Measurements from ENCODE around the gene WDR46. TPM values are rescaled to one million over a fixed set of nuclear protein-coding genes. Genes with fewer than 3 reads are reported as not detected.

WDR46 gene
- total and polyA plus RNA-seq, 2 donors (not counting 3 experiments of a cell fraction or from before 2014, with no cell fraction given), result 61.4 to 71.2 TPM

DNA sequence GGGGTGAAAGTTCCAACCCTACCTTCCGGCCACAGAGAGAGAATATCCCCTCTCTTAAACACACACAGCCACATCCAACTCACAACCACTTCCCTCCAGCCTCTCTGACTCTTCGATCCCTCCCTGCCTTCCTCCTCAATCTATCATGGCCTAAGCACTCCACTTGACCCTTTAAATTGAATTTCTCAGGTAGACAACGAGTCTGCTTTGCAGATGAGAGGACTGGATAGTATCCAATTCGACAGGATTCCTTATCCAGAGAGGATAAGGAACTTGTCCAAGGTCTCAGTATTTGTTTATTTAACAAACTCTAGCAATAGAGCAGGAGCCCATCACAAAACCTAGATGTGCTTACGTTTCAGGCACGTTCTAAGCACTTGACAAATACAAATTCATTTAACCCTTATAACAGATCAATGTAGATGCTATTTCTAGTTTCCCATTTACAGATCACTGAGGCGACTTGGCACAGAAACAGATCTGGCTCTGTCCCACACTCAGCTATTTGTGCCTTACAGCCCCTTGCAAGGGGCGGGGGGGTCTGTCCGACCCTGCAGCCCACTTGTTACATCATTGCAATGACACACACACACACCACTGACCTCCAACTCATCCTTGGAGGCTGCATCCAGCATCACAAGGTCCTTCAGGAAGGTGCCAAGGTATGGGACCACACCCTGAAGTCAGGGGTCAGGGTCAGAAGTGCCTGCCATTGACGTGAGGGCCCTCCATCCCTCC, 5.2 kb upstream of the WDR46 start:
- Histone ChIP-seq H4K20me1 (replicated peaks; ENCODE audit: control insufficient read depth, extremely low read depth, insufficient read depth, low read length) (no peaks in the 10 kb centered on the region), H3K79me2 (ENCODE audit: control insufficient read depth, insufficient read depth, low read length) (peaks cover 19% of the 10 kb centered on the region), H3K4me2 (ENCODE audit: insufficient read depth, low read length) (no peak overlapping the region), H3K4me3 (replicated peaks in 1 of 3; ENCODE audit: insufficient read depth in 1 of 3, low read depth in 1 of 3, low read length in 3 of 3) (no peak overlapping the region), H3K9me1 (replicated peaks; ENCODE audit: control insufficient read depth, extremely low read depth, insufficient read depth, low read length) (no peaks in the 10 kb centered on the region), H3K27me3 (ENCODE audit: control insufficient read depth in 2 of 2, insufficient read depth in 2 of 2, low read length in 2 of 2) (no peaks in the 10 kb centered on the region), H2AFZ (ENCODE audit: low read depth, low read length) (no peak overlapping the region), H3K27ac (ENCODE audit: insufficient read depth, low read depth, low read length) (no peak overlapping the region), H3K9ac (replicated peaks; ENCODE audit: extremely low read depth, insufficient read depth, low read length) (no peak overlapping the region), H3K4me1 (ENCODE audit: control insufficient read depth, extremely low read depth, insufficient read depth, low read length) (peaks cover 16% of the 10 kb centered on the region), H3K36me3 (ENCODE audit: control insufficient read depth in 2 of 2, extremely low read depth in 1 of 2, insufficient read depth in 2 of 2, low read length in 2 of 2) (peaks cover 7 to 33% of the 10 kb centered on the region in 2 experiments), H3K9me3 (replicated peaks; ENCODE audit: control insufficient read depth, insufficient read depth, low read length) (no peaks in the 10 kb centered on the region)
- intact Hi-C loops (cut with micrococcal nuclease) (no loop called here), dilution Hi-C loops (cut with MboI; ENCODE audit: extremely low pct_ligation_motif_present, low sequenced_read_pairs) (no loop called here)
- BruUV-seq (replicated peaks), result no TSS peak
- DNase-seq (ENCODE audit: low read depth, low spot score) (no peak), FAIRE-seq (no peak)
- CTCF ChIA-PET, result interaction anchor here (1.4 kb wide), 1 partner anchor 17 kb away, joined by 3 read pairs; the partner anchor contains the start of gene B3GALT4
- POLR2A ChIA-PET, result no interaction called here
- no peak for TF ChIP-seq POLR2AphosphoS5 (IDR thresholded peaks at IDR 0.05; ENCODE audit: insufficient read depth, low read depth, low read length)
- no peak for TF ChIP-seq FOS (IDR thresholded peaks at IDR 0.05; ENCODE audit: borderline replicate concordance, insufficient read depth, low read length)
- no peak for TF ChIP-seq GATA2 (IDR thresholded peaks at IDR 0.05; ENCODE audit: insufficient read depth, insufficient read length, low read depth, low read length)

DNA sequence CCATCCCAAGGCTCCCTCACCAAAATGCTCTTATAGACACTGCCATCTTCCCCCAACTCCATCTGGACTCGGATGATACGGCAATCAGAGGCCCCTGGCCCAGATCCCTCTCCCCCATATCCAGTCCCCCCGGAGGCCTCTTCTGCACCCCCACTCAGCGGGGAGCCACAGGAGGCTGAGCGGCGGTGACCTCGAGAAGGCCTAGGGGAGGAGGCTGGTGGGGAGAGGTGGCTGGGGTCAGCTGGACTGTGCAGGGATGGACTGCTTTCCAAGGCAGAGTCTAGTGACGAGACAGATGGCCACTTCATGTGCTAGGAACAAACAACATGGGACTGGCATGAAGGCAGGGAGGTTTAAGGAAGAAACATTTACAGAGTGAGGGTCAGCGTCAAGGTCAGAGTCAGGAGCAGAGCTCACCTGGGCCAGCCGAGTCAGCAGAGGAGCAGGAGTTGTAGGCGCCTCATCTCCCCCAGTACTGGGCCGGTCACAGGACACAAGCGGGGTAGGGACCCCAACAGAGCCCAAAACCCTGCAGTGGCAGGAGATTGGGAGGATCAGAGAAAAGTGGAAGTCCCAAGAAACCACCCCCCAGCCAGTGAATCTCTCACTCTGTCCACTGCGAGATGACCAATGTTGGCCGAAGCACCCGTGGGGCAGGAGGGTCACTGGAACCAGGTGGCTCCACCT, 4.1 kb upstream of the WDR46 start:
- CTCF ChIA-PET, result no interaction called here
- Histone ChIP-seq H3K27me3 (ENCODE audit: control insufficient read depth in 2 of 2, insufficient read depth in 2 of 2, low read length in 2 of 2) (no peaks in the 10 kb centered on the region), H3K79me2 (ENCODE audit: control insufficient read depth, insufficient read depth, low read length) (peaks cover 25% of the 10 kb centered on the region), H3K27ac (ENCODE audit: insufficient read depth, low read depth, low read length) (no peak overlapping the region), H4K20me1 (replicated peaks; ENCODE audit: control insufficient read depth, extremely low read depth, insufficient read depth, low read length) (no peaks in the 10 kb centered on the region), H3K9me1 (replicated peaks; ENCODE audit: control insufficient read depth, extremely low read depth, insufficient read depth, low read length) (no peaks in the 10 kb centered on the region), H2AFZ (ENCODE audit: low read depth, low read length) (no peak overlapping the region), H3K4me3 (replicated peaks in 1 of 3; ENCODE audit: insufficient read depth in 1 of 3, low read depth in 1 of 3, low read length in 3 of 3) (no peak overlapping the region), H3K4me1 (ENCODE audit: control insufficient read depth, extremely low read depth, insufficient read depth, low read length) (peaks cover 17% of the 10 kb centered on the region), H3K9me3 (replicated peaks; ENCODE audit: control insufficient read depth, insufficient read depth, low read length) (no peaks in the 10 kb centered on the region), H3K9ac (replicated peaks; ENCODE audit: extremely low read depth, insufficient read depth, low read length) (no peak overlapping the region), H3K36me3 (ENCODE audit: control insufficient read depth in 2 of 2, extremely low read depth in 1 of 2, insufficient read depth in 2 of 2, low read length in 2 of 2) (peaks cover 7 to 33% of the 10 kb centered on the region in 2 experiments), H3K4me2 (ENCODE audit: insufficient read depth, low read length) (no peak overlapping the region)
- no peak for FAIRE-seq
- POLR2A ChIA-PET, result no interaction called here
- DNase-seq (ENCODE audit: low read depth, low spot score), result no peak
- intact Hi-C loops (cut with micrococcal nuclease), result no loop called here
- no peak for TF ChIP-seq MYC (IDR thresholded peaks at IDR 0.05; ENCODE audit: low read depth, low read length)
- TF ChIP-seq JUN (IDR thresholded peaks at IDR 0.05; ENCODE audit: borderline replicate concordance, insufficient read depth, insufficient read length, low read depth), result no peak
- TF ChIP-seq GATA2 (IDR thresholded peaks at IDR 0.05; ENCODE audit: insufficient read depth, insufficient read length, low read depth, low read length), result no peak
- TF ChIP-seq FOS (IDR thresholded peaks at IDR 0.05; ENCODE audit: borderline replicate concordance, insufficient read depth, low read length), result no peak
- no peak for TF ChIP-seq POLR2A (IDR thresholded peaks at IDR 0.05; ENCODE audit: low read depth, low read length)
- TF ChIP-seq CTCF (IDR thresholded peaks at IDR 0.05; ENCODE audit: extremely low read depth in 1 of 2, insufficient read depth in 1 of 2, low read depth in 1 of 2, low read length in 2 of 2), result no peak
- TF ChIP-seq, protein P1, sequence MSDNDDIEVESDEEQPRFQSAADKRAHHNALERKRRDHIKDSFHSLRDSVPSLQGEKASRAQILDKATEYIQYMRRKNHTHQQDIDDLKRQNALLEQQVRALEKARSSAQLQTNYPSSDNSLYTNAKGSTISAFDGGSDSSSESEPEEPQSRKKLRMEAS (IDR thresholded peaks at IDR 0.05; ENCODE audit: insufficient read depth, insufficient read length), result no peak
- TF ChIP-seq EZH2 (IDR thresholded peaks at IDR 0.05; ENCODE audit: borderline replicate concordance, low read depth, low read length, severe bottlenecking), result no peak
- no peak for TF ChIP-seq POLR2AphosphoS5 (IDR thresholded peaks at IDR 0.05; ENCODE audit: insufficient read depth, low read depth, low read length)
- BruUV-seq (replicated peaks), result no TSS peak
- dilution Hi-C loops (cut with MboI; ENCODE audit: extremely low pct_ligation_motif_present, low sequenced_read_pairs), result no loop called here
